Endothelial cell of umbilical vein (primary cell): Measurements from ENCODE around the gene SLC44A3. TPM values are rescaled to one million over a fixed set of nuclear protein-coding genes. Genes with fewer than 3 reads are reported as not detected.

ENCODE experiments used
- BruUV-seq: library from RNA; stranded (reverse); fragments of 400-500 nt; replicated peaks from 2 replicates; lab custom pipeline; 2021; lab: Mats Ljungman, UMichigan
- CTCF ChIA-PET: fragments of 300-600, 350-600 bp; sonication (Branson Sonifier 250); formaldehyde crosslinking; loops from one replicate; lab custom pipeline; 2021; ENCODE audit warnings: antibody characterized with exemption, inconsistent platforms; lab: Charles Lee
- POLR2A ChIA-PET: fragments of 300-600, 350-600 bp; sonication (Branson Sonifier 250); formaldehyde crosslinking; loops from one replicate; lab custom pipeline; 2021; ENCODE audit warnings: antibody characterized with exemption, inconsistent platforms; lab: Charles Lee
- DNase-seq: peaks from one replicate; pipeline ENCODE4 v3.0.0-alpha.2; 2011; ENCODE audit warnings: low read depth, low spot score
- FAIRE-seq: peaks from 2 replicates; lab custom pipeline; 2011; peaks lifted over from hg19 to GRCh38; lab: Jason Lieb, UNC
- H2AFZ ChIP-seq: 2 replicates; pipeline ENCODE4 v1.6.0; 2012; ENCODE audit warnings: low read depth, low read length, control low read depth, inconsistent platforms
- H3K27ac ChIP-seq: 2 replicates; pipeline ENCODE4 v1.5.1; 2011; ENCODE audit warnings: low read depth, mild to moderate bottlenecking, control low read depth, low read length, moderate library complexity; ENCODE audit not compliant: insufficient read depth
- H3K27me3 ChIP-seq, 2 experiments: 2 replicates each; pipeline versions ENCODE4 v1.6.0 to v1.6.1; 2011; ENCODE audit warnings: low read length in 2 of 2, mixed read lengths in 1 of 2; ENCODE audit not compliant: control insufficient read depth in 2 of 2, insufficient read depth in 2 of 2
- H3K36me3 ChIP-seq, 2 experiments: 2 replicates in 1 of 2; 3 replicates in 1 of 2; pipeline ENCODE4 v1.5.1; 2011; ENCODE audit warnings: low read length in 2 of 2, mild to moderate bottlenecking in 1 of 2, moderate library complexity in 1 of 2; ENCODE audit not compliant: control insufficient read depth in 2 of 2, insufficient read depth in 2 of 2; ENCODE audit errors: extremely low read depth in 1 of 2
- H3K4me1 ChIP-seq: 3 replicates; pipeline ENCODE4 v1.5.1; 2011; ENCODE audit warnings: mild to moderate bottlenecking, low read length; ENCODE audit not compliant: control insufficient read depth, insufficient read depth; ENCODE audit errors: extremely low read depth
- H3K4me2 ChIP-seq: 2 replicates; pipeline ENCODE4 v1.6.1; 2011; ENCODE audit warnings: low read length, control low read depth, mixed read lengths; ENCODE audit not compliant: insufficient read depth
- H3K4me3 ChIP-seq, 3 experiments: fragments of 200-600 bp in 1 of 3; sonication (generic), shearing (Covaris generic) in 1 of 3; replicated peaks in 1 of 3; 2 replicates each; pipeline ENCODE4 v1.5.1; 2011 to 2016; ENCODE audit warnings: control low read depth in 3 of 3, low read length in 3 of 3, mild to moderate bottlenecking in 2 of 3, inconsistent platforms in 1 of 3, low read depth in 1 of 3, moderate library complexity in 1 of 3; ENCODE audit not compliant: insufficient read depth in 1 of 3
- H3K79me2 ChIP-seq: 2 replicates; pipeline ENCODE4 v1.6.0; 2012; ENCODE audit warnings: low read length, inconsistent platforms; ENCODE audit not compliant: control insufficient read depth, insufficient read depth
- H3K9ac ChIP-seq: replicated peaks from 2 replicates; pipeline ENCODE3; 2011; ENCODE audit warnings: low read length, control low read depth; ENCODE audit not compliant: insufficient read depth; ENCODE audit errors: extremely low read depth
- H3K9me1 ChIP-seq: replicated peaks from 3 replicates; pipeline ENCODE4 v1.6.0; 2011; ENCODE audit warnings: mild to moderate bottlenecking, low read length; ENCODE audit not compliant: control insufficient read depth, insufficient read depth; ENCODE audit errors: extremely low read depth
- H3K9me3 ChIP-seq: replicated peaks from 2 replicates; pipeline ENCODE4 v1.5.1; 2012; ENCODE audit warnings: low read length, inconsistent platforms; ENCODE audit not compliant: control insufficient read depth, insufficient read depth
- H4K20me1 ChIP-seq: replicated peaks from 2 replicates; pipeline ENCODE3; 2011; ENCODE audit warnings: mild to moderate bottlenecking, low read length; ENCODE audit not compliant: control insufficient read depth, insufficient read depth; ENCODE audit errors: extremely low read depth
- CTCF ChIP-seq, 2 donors: IDR thresholded peaks; 1 replicate in 1 of 2; 2 replicates in 1 of 2; pipeline ENCODE4 v1.5.1; 2011; ENCODE audit warnings: low read length in 2 of 2, mild to moderate bottlenecking in 2 of 2, moderate library complexity in 2 of 2, control low read depth in 1 of 2, inconsistent platforms in 1 of 2, low read depth in 1 of 2; ENCODE audit not compliant: insufficient read depth in 1 of 2; ENCODE audit errors: extremely low read depth in 1 of 2
- EZH2 ChIP-seq: IDR thresholded peaks from 2 replicates; pipeline ENCODE4 v1.6.1; 2012; ENCODE audit warnings: borderline replicate concordance, low read depth, mild to moderate bottlenecking, moderate library complexity, low read length, inconsistent platforms; ENCODE audit not compliant: severe bottlenecking
- GATA2 ChIP-seq: IDR thresholded peaks from 2 replicates; pipeline ENCODE4 v1.7.0; 2011; ENCODE audit warnings: low read depth, mild to moderate bottlenecking, moderate library complexity, mixed read lengths, low read length; ENCODE audit not compliant: insufficient read length, insufficient read depth
- JUN ChIP-seq: IDR thresholded peaks from 2 replicates; pipeline ENCODE4 v1.6.1; 2011; ENCODE audit warnings: borderline replicate concordance, low read depth; ENCODE audit not compliant: insufficient read length, insufficient read depth
- MYC ChIP-seq: IDR thresholded peaks from one replicate; pipeline ENCODE4 v1.6.1; 2011; ENCODE audit warnings: mild to moderate bottlenecking, low read depth, low read length
- POLR2A ChIP-seq: IDR thresholded peaks from 2 replicates; pipeline ENCODE4 v1.6.1; 2012; ENCODE audit warnings: low read depth, mild to moderate bottlenecking, control low read depth, low read length
- POLR2AphosphoS5 ChIP-seq: IDR thresholded peaks from 2 replicates; pipeline ENCODE4 v1.6.1; 2012; ENCODE audit warnings: low read depth, mild to moderate bottlenecking, control low read depth, low read length, moderate library complexity; ENCODE audit not compliant: insufficient read depth
- dilution Hi-C: fragments of 300-500 bp; cut with MboI; formaldehyde crosslinking; loops from one replicate; pipeline ENCODE4 v1.15.0; 2019; ENCODE audit warnings: low sequenced_read_pairs; ENCODE audit not compliant: extremely low pct_ligation_motif_present
- intact Hi-C: fragments of 100-400 bp; cut with micrococcal nuclease; formaldehyde crosslinking; loops from one replicate; pipeline ENCODE4 v1.10.0; 2022
- polyA plus RNA-seq, 4 experiments: library from polyadenylated mRNA; depleted of rRNA in 3 of 4; stranded (reverse) in 3 of 4; unstranded in 1 of 4; fragments of >200 nt; gene quantifications; 2 replicates each; pipeline versions ENCODE4 v1.2.1 to v1.2.3, GENCODE V29; 2011 to 2012; ENCODE audit warnings: missing spikeins in 1 of 4
- total RNA-seq: library from RNA; stranded (reverse); gene quantifications from 2 replicates; pipeline ENCODE4 v1.2.3, GENCODE V29; 2021

The SLC44A3 gene
- total and polyA plus RNA-seq, 2 donors (not counting 3 experiments of a cell fraction or from before 2014, with no cell fraction given) = 0.29 to 0.42 TPM

GRCh38 chr1:94859174-94859573 is 39.0 kb downstream of the SLC44A3 start:
- Histone ChIP-seq H4K20me1 (no peaks in the 10 kb centered on the region), H3K79me2 (no peaks in the 10 kb centered on the region), H3K9me3 (no peaks in the 10 kb centered on the region), H3K36me3 (no peaks in the 10 kb centered on the region), H3K9me1 (no peaks in the 10 kb centered on the region), H3K27ac (no peak overlapping the region), H3K27me3 (peaks cover 0 to 1% of the 10 kb centered on the region in 2 experiments), H3K9ac (no peak overlapping the region), H3K4me2 (no peak overlapping the region), H2AFZ (no peak overlapping the region), H3K4me3 (no peak overlapping the region), H3K4me1 (peaks cover 30% of the 10 kb centered on the region)
- no peak for TF ChIP-seq POLR2A
- TF ChIP-seq CTCF (IDR thresholded peaks at IDR 0.05; ENCODE audit: extremely low read depth in 1 of 2, insufficient read depth in 1 of 2, low read depth in 1 of 2, low read length in 2 of 2) = no peak
- no peak for TF ChIP-seq JUN
- no peak for TF ChIP-seq POLR2AphosphoS5
- no peak for TF ChIP-seq GATA2
- no peak for TF ChIP-seq EZH2
- no peak for TF ChIP-seq MYC
- dilution Hi-C loops = no loop called here
- ChIA-PET CTCF (interaction anchor here (0.7 to 1.3 kb wide), 3 partner anchors 162 to 184 kb away, joined by 3 to 13 read pairs (median 10); no protein-coding TSS in a partner anchor), POLR2A (no interaction called here)
- BruUV-seq = no TSS peak
- FAIRE-seq (no peak), DNase-seq (no peak)
- intact Hi-C loops = loop anchor here (5.0 kb wide), 1 partner anchor 123 kb away; no protein-coding TSS in a partner anchor
